Measurements from ENCODE around the gene RARB. TPM values are rescaled to one million over a fixed set of nuclear protein-coding genes. Genes with fewer than 3 reads are reported as not detected.

Gene RARB
- total RNA-seq, 2 donors from 2014 or later, result 15.2 to 22.8 TPM

GRCh38 chr3:25567806-25568524, 139.9 kb downstream of the RARB start:
- no peak for DNase-seq (ENCODE audit: low spot score)
- Histone ChIP-seq H3K36me3 (peaks cover 17% of the 10 kb centered on the region), H3K9me3 (no peaks in the 10 kb centered on the region), H3K27me3 (no peaks in the 10 kb centered on the region), H3K4me3 (no peak overlapping the region), H3K27ac (peak overlapping the region; percentile 26 to 41), H3K4me1 (peaks cover 0 to 24% of the 10 kb centered on the region in 2 donors)
- TF ChIP-seq, protein P1, sequence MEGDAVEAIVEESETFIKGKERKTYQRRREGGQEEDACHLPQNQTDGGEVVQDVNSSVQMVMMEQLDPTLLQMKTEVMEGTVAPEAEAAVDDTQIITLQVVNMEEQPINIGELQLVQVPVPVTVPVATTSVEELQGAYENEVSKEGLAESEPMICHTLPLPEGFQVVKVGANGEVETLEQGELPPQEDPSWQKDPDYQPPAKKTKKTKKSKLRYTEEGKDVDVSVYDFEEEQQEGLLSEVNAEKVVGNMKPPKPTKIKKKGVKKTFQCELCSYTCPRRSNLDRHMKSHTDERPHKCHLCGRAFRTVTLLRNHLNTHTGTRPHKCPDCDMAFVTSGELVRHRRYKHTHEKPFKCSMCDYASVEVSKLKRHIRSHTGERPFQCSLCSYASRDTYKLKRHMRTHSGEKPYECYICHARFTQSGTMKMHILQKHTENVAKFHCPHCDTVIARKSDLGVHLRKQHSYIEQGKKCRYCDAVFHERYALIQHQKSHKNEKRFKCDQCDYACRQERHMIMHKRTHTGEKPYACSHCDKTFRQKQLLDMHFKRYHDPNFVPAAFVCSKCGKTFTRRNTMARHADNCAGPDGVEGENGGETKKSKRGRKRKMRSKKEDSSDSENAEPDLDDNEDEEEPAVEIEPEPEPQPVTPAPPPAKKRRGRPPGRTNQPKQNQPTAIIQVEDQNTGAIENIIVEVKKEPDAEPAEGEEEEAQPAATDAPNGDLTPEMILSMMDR (IDR thresholded peaks at IDR 0.05), result no peak

DNA sequence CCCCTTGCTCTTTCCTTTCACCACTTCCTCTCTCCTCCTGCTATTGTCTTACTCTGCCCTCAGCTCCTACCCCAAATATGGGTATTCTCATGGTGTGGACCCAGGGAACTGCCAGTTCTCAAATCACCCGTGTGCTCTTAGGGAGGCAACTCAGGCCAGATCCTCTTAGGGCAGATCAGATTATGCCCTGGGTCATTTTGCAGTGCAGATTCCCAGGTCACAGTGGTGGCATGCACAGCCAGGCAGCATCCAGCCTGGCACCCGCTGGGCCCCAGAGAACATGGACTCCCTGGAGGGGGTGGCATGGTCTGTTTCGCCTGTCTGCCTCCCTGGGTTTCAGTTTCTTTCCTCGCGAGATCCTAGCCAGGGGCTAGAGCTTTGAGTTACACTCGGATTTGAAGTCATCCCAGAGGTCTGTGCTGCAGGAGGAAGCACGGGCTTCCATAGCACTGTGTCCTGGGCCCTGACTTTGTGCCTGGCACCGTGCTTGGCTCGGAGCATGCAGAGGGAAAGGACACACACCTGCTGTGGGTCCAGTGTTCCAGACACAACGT, 140.5 kb downstream of the RARB start:
- Histone ChIP-seq H3K27me3 (no peaks in the 10 kb centered on the region), H3K27ac (peak overlapping the region; percentile 26 to 51), H3K4me1 (peaks cover 0 to 31% of the 10 kb centered on the region in 2 donors), H3K4me3 (no peak overlapping the region), H3K9me3 (no peaks in the 10 kb centered on the region), H3K36me3 (peaks cover 17% of the 10 kb centered on the region)
- TF ChIP-seq, protein P1 (IDR thresholded peaks at IDR 0.05), result no peak
- no peak for DNase-seq (ENCODE audit: low spot score)

- H3K4me1 ChIP-seq, result peaks cover 0 to 43% of the 10 kb centered on the region in 2 donors
- H3K27me3 ChIP-seq, result no peaks in the 10 kb centered on the region
- no peaks in the 10 kb centered on the region for H3K9me3 ChIP-seq
- H3K4me3 ChIP-seq, result no peak overlapping the region
- TF ChIP-seq, protein P1 (IDR thresholded peaks at IDR 0.05), result no peak
- H3K27ac ChIP-seq, result peak overlapping the region; percentile 80 to 90
- DNase-seq (ENCODE audit: low spot score), result no peak
- peaks cover 17% of the 10 kb centered on the region for H3K36me3 ChIP-seq
These were observed 143.2 kb downstream of the RARB start for GRCh38 chr3:25571285-25571684.

DNA sequence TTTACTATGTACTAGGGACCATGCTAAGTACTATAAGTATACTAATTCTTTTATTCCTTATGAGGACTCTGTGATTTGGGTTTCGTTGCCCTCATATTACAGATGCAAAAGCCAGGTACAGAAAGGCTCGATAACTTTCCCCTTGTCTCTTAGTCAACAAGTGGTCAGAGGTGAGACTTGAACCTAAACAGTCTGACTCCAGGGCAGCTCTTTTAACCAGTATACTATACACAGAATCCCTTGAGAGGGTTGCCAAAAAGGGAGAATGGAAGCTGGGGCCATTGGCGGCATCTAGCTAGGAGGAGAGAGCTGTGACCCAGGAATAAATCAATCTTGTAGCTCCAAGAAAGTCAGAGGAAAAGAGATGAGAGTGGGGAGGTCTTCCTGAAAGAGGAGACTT, 144.3 kb downstream of the RARB start:
- TF ChIP-seq, protein P1 (IDR thresholded peaks at IDR 0.05), result no peak
- H3K4me3 ChIP-seq, result no peak overlapping the region
- DNase-seq (ENCODE audit: low spot score), result no peak
- H3K36me3 ChIP-seq, result peaks cover 17% of the 10 kb centered on the region
- peaks cover 0 to 43% of the 10 kb centered on the region in 2 donors for H3K4me1 ChIP-seq
- H3K27me3 ChIP-seq, result no peaks in the 10 kb centered on the region
- peak overlapping the region; percentile 80 to 90 for H3K27ac ChIP-seq
- H3K9me3 ChIP-seq, result no peaks in the 10 kb centered on the region

- H3K9me3 ChIP-seq, result no peaks in the 10 kb centered on the region
- no peaks in the 10 kb centered on the region for H3K27me3 ChIP-seq
- no peak overlapping the region for H3K4me3 ChIP-seq
- H3K36me3 ChIP-seq, result peaks cover 17% of the 10 kb centered on the region
- TF ChIP-seq, protein P1 (IDR thresholded peaks at IDR 0.05), result no peak
- DNase-seq (ENCODE audit: low spot score), result no peak
- H3K4me1 ChIP-seq, result peaks cover 0 to 42% of the 10 kb centered on the region in 2 donors
- H3K27ac ChIP-seq, result peak overlapping the region; percentile 80 to 90
These were observed 144.9 kb downstream of the RARB start for GRCh38 chr3:25572919-25573385.
